Right lobe of liver (tissue), 6 donors: ENCODE data around the gene ITPA. TPM values are rescaled to one million over a fixed set of nuclear protein-coding genes. Genes with fewer than 3 reads are reported as not detected.

ENCODE experiments used
- ATAC-seq, 4 donors: fragments of 200-7000 bp; cut with Tn5 transposase; one replicate each; pipeline ENCODE4 v1.9.1; 2020; ENCODE audit warnings: mild to moderate bottlenecking in 4 of 4, moderate library complexity in 4 of 4
- DNase-seq, 3 donors: peaks; one replicate each; pipeline ENCODE4 v3.0.0-alpha.2; 2020
- H3K27ac ChIP-seq, 3 donors: fragments of 200-600 bp; one replicate each; pipeline ENCODE4 v1.8.0; 2022
- H3K27me3 ChIP-seq, 2 donors: fragments of 200-600 bp; one replicate each; pipeline ENCODE4 v1.8.0; 2022
- H3K36me3 ChIP-seq, 4 donors: fragments of 200-600 bp; sonication (generic) in 1 of 4; one replicate each; pipeline versions ENCODE4 v1.5.1 to v1.8.0; 2017 to 2022; ENCODE audit warnings: control low read depth in 1 of 4
- H3K4me1 ChIP-seq, 4 donors: fragments of 200-600 bp; sonication (generic) in 1 of 4; one replicate each; pipeline versions ENCODE4 v1.5.1 to v1.8.0; 2017 to 2022; ENCODE audit warnings: control low read depth in 1 of 4
- H3K4me3 ChIP-seq, 3 donors: fragments of 200-600 bp; one replicate each; pipeline ENCODE4 v1.8.0; 2022
- H3K9me3 ChIP-seq, 4 donors: fragments of 200-600 bp; sonication (generic) in 1 of 4; one replicate each; pipeline versions ENCODE4 v1.5.1 to v1.8.0; 2017 to 2022; ENCODE audit warnings: control low read depth in 1 of 4
- POLR2A ChIP-seq: fragments of 450-650 bp; IDR thresholded peaks from one replicate; pipeline ENCODE4 v1.6.1; 2017; ENCODE audit warnings: antibody characterized with exemption, mild to moderate bottlenecking
- WGBS: methylation state at CpG from one replicate; pipeline ENCODE4 v1.1.6; 2018; ENCODE audit warnings: low coverage, low lambda C conversion rate; ENCODE audit not compliant: insufficient coverage; ENCODE audit errors: missing lambda C conversion rate; 5-methylcytosine and 5-hydroxymethylcytosine counted together
- intact Hi-C, 2 donors: fragments of 100-400 bp; cut with DNase I; formaldehyde crosslinking; loops; one replicate each; pipeline versions ENCODE4 v1.11.2 to v1.14.1; 2022
- total RNA-seq, 6 experiments: library from RNA; depleted of rRNA in 2 of 6; stranded (reverse); fragments of >200 nt in 2 of 6; fragmentation: NEBNext Ultra II Directional in 3 of 6; extraction: Animal tissue kit (Norgen Biotek cat#: 25700) in 3 of 6; gene quantifications; one replicate each; pipeline versions ENCODE4 v1.1.0 to v1.2.4, GENCODE V29; 2016 to 2023
- TF ChIP-seq, protein P1 (sequence below), 4 donors: fragments of 200-600 bp in 3 of 4; fragments of 450-650 bp in 1 of 4; IDR thresholded peaks; one replicate each; pipeline versions ENCODE4 v1.5.1 to v1.8.0; 2016 to 2022; ENCODE audit warnings: antibody characterized with exemption in 4 of 4, mild to moderate bottlenecking in 2 of 4
- donor health status: DM: no; HTN: yes; CAD: no.
- donor health status: DM: no; HTN: no; CAD: no.
- donor health status: DM: no; HTN: no; CAD: no.
- donor health status: DM: no; HTN: yes; CAD: no.
- donor health status: DM: no; HTN: yes; CAD: no.

ITPA gene
- total RNA-seq, 6 experiments from 2014 or later, result 17.5 to 38.8 (median 26.7) TPM

DNA sequence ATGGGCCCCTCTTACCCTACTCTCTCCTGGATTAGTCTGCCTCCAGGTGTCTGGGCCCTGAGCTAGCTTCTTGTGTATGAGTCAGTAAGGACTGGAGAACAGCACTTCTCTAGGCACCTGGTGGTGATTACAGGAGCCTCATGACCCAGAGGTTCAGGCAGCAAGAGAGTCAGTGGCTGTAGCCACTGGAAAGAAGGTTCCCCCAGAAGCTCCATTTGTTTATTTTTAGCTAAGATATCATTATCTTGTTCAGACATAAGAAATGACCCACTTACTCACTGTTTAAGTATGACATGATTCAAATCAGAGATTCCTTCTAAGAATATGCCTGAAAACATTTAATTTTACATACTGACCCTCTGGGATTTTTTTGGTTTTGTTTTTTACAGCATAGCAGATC, 53.3 kb downstream of the ITPA start:
- intact Hi-C loops, result no loop called here
- no peaks in the 10 kb centered on the region for H3K27me3 ChIP-seq
- no peak overlapping the region for H3K27ac ChIP-seq
- no peaks in the 10 kb centered on the region for H3K4me1 ChIP-seq
- DNase-seq (no peak), ATAC-seq (no peak)
- no peaks in the 10 kb centered on the region for H3K9me3 ChIP-seq
- no peak overlapping the region for H3K4me3 ChIP-seq
- TF ChIP-seq POLR2A, result no peak
- TF ChIP-seq, protein P1, sequence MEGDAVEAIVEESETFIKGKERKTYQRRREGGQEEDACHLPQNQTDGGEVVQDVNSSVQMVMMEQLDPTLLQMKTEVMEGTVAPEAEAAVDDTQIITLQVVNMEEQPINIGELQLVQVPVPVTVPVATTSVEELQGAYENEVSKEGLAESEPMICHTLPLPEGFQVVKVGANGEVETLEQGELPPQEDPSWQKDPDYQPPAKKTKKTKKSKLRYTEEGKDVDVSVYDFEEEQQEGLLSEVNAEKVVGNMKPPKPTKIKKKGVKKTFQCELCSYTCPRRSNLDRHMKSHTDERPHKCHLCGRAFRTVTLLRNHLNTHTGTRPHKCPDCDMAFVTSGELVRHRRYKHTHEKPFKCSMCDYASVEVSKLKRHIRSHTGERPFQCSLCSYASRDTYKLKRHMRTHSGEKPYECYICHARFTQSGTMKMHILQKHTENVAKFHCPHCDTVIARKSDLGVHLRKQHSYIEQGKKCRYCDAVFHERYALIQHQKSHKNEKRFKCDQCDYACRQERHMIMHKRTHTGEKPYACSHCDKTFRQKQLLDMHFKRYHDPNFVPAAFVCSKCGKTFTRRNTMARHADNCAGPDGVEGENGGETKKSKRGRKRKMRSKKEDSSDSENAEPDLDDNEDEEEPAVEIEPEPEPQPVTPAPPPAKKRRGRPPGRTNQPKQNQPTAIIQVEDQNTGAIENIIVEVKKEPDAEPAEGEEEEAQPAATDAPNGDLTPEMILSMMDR (IDR thresholded peaks at IDR 0.05), result no peak
- H3K36me3 ChIP-seq, result peaks cover 0 to 7% (median under 1%) of the 10 kb centered on the region in 4 donors

DNA sequence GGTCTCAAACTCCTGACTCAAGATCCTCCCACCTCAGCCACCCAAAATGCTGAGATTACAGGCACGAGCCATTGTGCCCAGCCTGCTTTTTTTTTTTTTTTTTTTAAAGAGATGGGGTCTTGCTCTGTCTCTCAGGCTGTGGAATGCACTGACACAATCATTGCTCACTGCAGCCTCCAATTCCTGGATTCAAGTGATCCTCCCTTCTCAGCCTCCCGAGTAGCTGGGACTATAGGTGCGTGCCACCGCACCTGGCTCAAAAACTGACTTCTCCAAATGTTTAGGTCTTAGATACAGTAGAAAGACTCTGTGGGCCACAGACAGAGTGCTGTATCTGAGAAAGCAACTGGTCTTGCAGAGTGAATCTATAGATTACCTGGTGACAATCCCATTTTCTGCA, 60.8 kb downstream of the ITPA start:
- no peak for TF ChIP-seq POLR2A
- TF ChIP-seq, protein P1 (IDR thresholded peaks at IDR 0.05), result no peak
- ATAC-seq, result no peak
- H3K9me3 ChIP-seq, result no peaks in the 10 kb centered on the region
- H3K4me3 ChIP-seq, result no peak overlapping the region
- no peak for DNase-seq
- intact Hi-C loops, result no loop called here
- peaks cover 0 to 7% (median under 1%) of the 10 kb centered on the region in 4 donors for H3K36me3 ChIP-seq
- H3K4me1 ChIP-seq, result no peaks in the 10 kb centered on the region
- H3K27ac ChIP-seq, result no peak overlapping the region
- 87% methylated on average over 4 of the region's 4 CpGs for WGBS
- no peaks in the 10 kb centered on the region for H3K27me3 ChIP-seq

DNA sequence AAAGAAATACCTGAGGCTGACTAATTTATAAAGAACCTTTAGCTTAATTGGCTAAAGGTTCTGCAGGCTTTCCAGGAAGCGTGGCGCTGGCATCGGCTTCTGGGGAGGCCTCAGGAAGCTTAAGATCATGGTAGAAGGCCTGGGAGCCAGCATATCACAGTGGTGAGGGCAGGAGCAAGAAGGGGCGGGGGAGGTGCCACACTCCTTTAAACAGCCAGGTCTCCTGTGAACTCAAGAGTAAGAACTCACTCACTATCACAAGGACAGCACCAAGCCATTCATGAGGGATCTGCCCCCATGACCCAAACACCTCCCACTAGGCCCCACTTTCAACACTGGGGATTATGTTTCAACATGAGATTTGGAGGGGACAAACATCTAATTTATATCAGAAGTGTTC, 64.1 kb downstream of the ITPA start:
- Histone ChIP-seq H3K4me1 (no peaks in the 10 kb centered on the region), H3K27ac (no peak overlapping the region), H3K27me3 (no peaks in the 10 kb centered on the region), H3K4me3 (no peak overlapping the region), H3K36me3 (peaks cover 0 to 17% (median 0%) of the 10 kb centered on the region in 4 donors), H3K9me3 (no peaks in the 10 kb centered on the region)
- TF ChIP-seq, protein P1 (IDR thresholded peaks at IDR 0.05), result no peak
- no peak for TF ChIP-seq POLR2A
- ATAC-seq (no peak), DNase-seq (no peak)
- intact Hi-C loops, result no loop called here
- 100% methylated on average over 3 of the region's 4 CpGs for WGBS

Other genes with a start within 250 kb of the ITPA start
- under 1 TPM in 3 of 6 experiments, not detected in 3; 0.55 to 0.81 (median 0.66) TPM for gene GNRH2, start 165.9 kb upstream of the ITPA start, total RNA-seq
- 10 to 100 TPM; 27.8 to 59.1 (median 38.0) TPM for gene MRPS26, start 163.4 kb upstream of the ITPA start, total RNA-seq
- gene OXT, start 137.9 kb upstream of the ITPA start, total RNA-seq, result 10 to 100 TPM in 2 of 6 experiments, 1 to 10 TPM in 4; 1.8 to 41.2 (median 7.0) TPM
- under 1 TPM in 2 of 6 experiments, not detected in 4; 0.74 to 0.93 TPM for gene AVP, start 124.8 kb upstream of the ITPA start, total RNA-seq
- gene FASTKD5, start 49.6 kb upstream of the ITPA start, total RNA-seq, result 10 to 100 TPM; 10.3 to 18.2 (median 11.3) TPM
- gene UBOX5, start 49.6 kb upstream of the ITPA start, total RNA-seq, result 1 to 10 TPM; 1.8 to 3.2 (median 2.0) TPM
- 1 to 10 TPM; 3.9 to 6.1 (median 4.9) TPM for gene LZTS3, start 35.9 kb upstream of the ITPA start, total RNA-seq
- gene DDRGK1, start 4.8 kb upstream of the ITPA start, total RNA-seq, result 10 to 100 TPM; 55.0 to 76.1 (median 60.1) TPM
- under 1 TPM in 5 of 6 experiments, not detected in 1; 0.11 to 0.40 (median 0.18) TPM for gene SLC4A11, start 29.7 kb downstream of the ITPA start, total RNA-seq
- gene DNAAF9, start 198.2 kb downstream of the ITPA start, total RNA-seq, result 1 to 10 TPM; 2.5 to 4.9 (median 4.2) TPM